ENCODE measurements around the gene PLCB4.

Gene PLCB4

DNA sequence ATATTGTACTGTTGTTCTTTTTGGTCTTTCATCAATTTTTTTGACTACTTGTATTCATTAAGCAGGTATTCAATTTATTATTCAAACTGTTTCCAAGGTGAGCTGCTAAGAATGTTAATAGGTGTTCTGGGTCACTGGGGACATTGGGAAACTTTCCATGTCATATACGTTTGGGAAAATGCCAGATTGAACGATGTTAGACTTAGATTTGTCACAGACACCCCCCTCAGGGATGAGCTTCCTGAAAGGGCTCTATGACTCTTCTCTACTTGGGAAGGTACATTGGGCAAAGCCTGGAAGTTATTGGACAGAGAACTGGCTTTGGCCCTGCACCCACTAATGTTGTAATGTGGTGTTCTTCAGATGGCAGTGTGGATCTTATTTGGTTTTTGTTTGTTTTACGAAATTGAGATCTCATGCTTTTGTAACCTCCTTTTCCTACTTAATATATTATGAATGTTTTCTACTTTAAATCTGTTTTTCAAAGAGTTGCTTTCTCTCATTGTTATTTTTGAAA lies 42.1 kb downstream of the PLCB4 start:
- H3K4me3 ChIP-seq (ENCODE audit: low read depth, low read length) = no peak overlapping the region
- DNase-seq (ENCODE audit: low read depth) = no peak
- TF ChIP-seq, protein P1, sequence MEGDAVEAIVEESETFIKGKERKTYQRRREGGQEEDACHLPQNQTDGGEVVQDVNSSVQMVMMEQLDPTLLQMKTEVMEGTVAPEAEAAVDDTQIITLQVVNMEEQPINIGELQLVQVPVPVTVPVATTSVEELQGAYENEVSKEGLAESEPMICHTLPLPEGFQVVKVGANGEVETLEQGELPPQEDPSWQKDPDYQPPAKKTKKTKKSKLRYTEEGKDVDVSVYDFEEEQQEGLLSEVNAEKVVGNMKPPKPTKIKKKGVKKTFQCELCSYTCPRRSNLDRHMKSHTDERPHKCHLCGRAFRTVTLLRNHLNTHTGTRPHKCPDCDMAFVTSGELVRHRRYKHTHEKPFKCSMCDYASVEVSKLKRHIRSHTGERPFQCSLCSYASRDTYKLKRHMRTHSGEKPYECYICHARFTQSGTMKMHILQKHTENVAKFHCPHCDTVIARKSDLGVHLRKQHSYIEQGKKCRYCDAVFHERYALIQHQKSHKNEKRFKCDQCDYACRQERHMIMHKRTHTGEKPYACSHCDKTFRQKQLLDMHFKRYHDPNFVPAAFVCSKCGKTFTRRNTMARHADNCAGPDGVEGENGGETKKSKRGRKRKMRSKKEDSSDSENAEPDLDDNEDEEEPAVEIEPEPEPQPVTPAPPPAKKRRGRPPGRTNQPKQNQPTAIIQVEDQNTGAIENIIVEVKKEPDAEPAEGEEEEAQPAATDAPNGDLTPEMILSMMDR (conservative IDR thresholded peaks at IDR 0.05; ENCODE audit: low read depth, low read length) = no peak

DNA sequence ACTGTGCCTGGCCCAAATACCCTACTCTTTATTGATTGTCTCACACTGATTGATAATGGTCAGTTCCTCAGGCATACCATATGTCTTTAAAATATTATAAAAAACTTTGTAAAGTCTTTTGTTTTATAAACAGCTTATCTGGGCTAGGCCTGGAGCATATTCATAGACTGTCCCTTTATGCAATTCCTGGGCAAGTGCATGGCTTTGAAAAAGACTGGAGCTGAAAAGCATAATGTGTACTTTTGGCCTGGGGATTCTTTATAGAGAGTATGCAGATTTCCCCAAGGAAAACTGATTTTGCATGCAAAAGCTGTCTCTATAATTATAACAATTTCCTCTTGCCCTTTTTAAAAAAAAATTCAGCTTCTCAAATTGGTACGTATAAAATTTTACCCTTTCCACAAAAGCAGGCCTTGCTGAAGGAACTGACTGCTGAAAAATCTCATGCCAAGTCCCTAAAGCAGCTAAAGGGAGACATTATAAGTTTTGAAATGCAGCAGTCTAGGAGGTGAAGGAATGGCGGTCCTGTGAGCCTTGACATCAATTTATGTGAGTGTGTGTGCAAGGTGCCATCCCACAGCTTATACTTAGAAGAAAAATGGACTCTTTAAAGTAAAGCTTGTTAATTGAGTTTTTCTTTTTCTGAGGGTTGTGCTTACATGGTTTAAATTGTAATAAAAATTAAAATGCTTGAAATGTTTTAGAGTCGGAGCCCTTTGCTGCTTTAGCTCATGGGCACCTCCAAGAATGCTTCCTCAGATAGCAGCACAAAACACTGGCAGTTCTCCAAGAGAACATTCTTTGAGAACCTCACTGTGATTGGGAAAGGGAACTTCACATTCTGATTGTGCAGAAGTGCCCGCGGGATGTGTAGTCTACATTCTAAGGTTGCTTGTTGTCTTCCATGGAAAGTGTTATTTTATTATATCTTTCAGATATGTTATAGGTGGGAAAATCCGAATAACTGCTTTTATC lies 43.9 kb downstream of the PLCB4 start:
- DNase-seq (ENCODE audit: low read depth) = peak; percentile 91
- TF ChIP-seq, protein P1 (conservative IDR thresholded peaks at IDR 0.05; ENCODE audit: low read depth, low read length) = peak; percentile 2

DNA sequence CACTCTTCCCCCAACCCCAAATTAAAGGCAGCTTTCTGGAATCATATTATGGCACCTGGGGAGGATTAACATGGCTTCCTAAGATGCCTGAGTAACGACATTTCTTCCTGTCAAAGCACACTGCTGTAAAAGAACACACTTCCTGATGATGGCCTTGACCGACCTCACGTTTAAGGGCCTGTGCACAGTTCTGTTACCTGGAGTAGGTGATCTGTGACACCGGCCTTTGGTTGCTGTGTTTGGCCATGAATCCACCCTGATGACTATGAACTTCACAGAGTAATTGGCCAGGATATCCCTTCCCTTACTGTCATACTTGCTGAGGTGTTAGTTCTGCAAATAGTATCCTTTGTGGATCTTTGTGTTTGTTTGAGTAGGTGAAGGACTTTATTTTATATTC lies 45.8 kb downstream of the PLCB4 start:
- no peak for DNase-seq (ENCODE audit: low read depth)
- TF ChIP-seq, protein P1 (conservative IDR thresholded peaks at IDR 0.05; ENCODE audit: low read depth, low read length) = no peak
- no peak overlapping the region for H3K4me3 ChIP-seq (ENCODE audit: low read depth, low read length)

More for the DNA sequence above, 43.9 kb downstream of the PLCB4 start:
- H3K4me3 ChIP-seq (ENCODE audit: low read depth, low read length) = no peak overlapping the region

DNA sequence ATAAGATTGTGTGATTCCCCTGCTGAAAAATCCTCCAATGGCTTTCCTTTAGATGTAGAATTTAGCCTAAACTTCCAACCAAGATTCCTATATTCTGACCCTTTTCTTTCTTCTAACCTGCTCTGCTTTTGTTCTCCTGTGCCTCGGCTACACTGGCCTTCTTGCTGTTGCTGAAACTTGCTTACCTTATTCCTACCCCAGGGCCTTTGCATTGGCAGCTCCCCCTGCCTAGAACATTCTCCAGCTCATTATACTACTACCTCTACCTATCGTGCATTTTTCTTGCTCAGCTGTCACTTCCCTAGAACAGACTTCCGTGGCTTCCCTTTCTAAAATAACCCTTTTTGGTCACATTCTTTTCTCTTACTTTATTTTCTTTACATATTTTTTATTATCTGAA lies 48.7 kb downstream of the PLCB4 start:
- H3K4me3 ChIP-seq (ENCODE audit: low read depth, low read length) = no peak overlapping the region
- TF ChIP-seq, protein P1 (conservative IDR thresholded peaks at IDR 0.05; ENCODE audit: low read depth, low read length) = no peak
- DNase-seq (ENCODE audit: low read depth) = no peak

DNA sequence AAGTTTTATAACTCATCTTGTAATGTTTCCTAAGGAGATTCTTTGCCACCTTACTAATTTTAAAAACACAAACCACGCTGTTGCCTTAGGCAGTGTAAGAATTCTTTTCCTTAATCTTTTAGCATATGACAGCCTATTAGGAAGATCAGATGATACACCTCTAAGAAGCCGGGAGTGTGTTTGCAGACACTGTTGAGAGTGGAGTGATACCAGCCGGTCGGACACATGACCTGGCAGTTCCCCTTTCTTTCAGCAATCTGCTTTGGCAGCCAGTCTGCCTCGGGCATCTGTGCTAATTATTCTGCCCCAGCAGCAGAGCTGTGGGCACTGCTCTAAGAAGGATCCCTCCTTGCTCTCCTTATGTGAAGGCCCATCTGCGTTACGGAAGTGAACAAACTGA lies 50.9 kb downstream of the PLCB4 start:
- no peak for DNase-seq (ENCODE audit: low read depth)
- TF ChIP-seq, protein P1 (conservative IDR thresholded peaks at IDR 0.05; ENCODE audit: low read depth, low read length) = no peak
- H3K4me3 ChIP-seq (ENCODE audit: low read depth, low read length) = no peak overlapping the region

DNA sequence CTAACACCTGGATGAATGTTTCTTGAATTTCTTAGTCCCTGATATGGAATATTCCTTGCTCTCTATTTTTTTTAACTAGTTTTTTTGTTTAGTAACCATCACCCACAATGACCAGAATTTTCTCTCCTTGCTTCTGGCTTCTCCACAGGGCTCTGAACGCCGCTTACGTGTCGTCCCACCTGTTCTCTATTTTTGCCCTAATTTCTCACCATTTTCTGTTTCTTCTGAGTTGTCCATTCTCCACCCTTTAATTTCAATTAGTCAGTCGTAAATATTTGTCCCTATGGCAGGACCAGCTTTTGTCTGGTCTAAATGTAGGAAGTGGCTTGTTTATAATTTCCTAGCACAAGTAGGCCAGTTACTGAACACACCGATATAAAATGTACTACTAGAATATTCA lies 52.3 kb downstream of the PLCB4 start:
- TF ChIP-seq, protein P1 (conservative IDR thresholded peaks at IDR 0.05; ENCODE audit: low read depth, low read length) = no peak
- DNase-seq (ENCODE audit: low read depth) = no peak
- no peak overlapping the region for H3K4me3 ChIP-seq (ENCODE audit: low read depth, low read length)

Data from choroid plexus epithelial cell (primary cell).